ENCODE results near the gene ADCK2.
"Not testable (repeated sequence)": the region's sequence is repeated elsewhere in the genome, so short reads cannot be mapped to it uniquely, and the experiment has no call there.

ADCK2 gene

DNA sequence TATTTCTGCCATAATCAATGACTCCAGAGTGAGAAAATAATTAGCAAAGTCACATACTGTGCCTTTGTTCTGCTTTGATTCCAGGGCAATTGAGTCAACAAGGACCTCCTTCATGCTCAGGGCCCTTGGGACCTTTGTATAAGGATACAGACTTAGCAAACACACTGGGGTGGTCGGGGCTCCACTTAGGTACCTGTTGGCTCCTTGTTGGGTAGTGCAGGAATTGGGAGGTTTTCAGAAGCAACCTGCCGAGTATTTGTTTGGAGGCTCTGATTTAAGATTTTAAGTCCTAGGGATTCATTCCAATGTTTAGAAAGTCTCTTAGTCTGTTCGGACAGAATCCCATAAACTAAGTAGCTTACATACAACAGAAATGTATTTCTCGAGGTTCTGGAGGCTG is 3.0 kb downstream of the ADCK2 start:
- no peak for DNase-seq

- no peak for DNase-seq
Measured at GRCh38 chr7:140676306-140676705, 3.6 kb downstream of the ADCK2 start.

DNA sequence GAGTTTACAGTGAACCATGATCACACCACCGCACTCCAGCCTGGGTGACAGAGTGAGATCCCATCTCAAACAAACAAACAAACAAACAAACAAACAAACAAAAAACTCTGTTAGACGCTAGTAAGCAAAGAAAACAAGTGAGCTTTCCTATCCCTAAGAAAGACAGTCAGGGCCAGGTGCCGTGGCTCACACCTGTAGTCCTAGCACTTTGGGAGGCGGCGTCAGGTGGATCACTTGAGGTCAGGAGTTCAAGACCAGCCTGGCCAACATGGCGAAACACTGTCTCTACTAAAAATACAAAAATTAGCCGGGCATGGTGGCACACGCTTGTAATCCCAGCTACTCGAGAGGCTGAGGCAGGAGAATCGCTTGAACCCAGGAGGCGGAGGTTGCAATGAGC is 4.2 kb downstream of the ADCK2 start:
- not testable (repeated sequence) for DNase-seq

DNA sequence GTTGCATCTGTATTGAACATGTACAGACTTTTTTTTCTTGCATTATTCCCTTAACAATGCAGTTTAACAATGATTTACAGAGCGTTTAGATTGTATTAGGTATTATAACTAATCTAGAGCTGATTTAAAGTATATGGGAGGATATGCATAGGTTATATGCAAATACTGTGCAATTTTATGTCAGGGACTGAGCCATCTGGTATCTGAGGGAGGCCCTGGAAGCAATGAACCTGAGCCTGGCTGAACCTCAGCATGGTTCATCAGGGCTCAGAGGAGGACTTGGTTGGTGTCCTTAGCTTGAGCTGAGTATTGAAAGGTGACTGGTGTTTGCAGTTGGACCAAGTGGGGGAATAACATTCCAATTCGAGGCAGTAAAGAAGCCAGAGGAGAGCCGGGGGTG is 4.8 kb downstream of the ADCK2 start:
- DNase-seq: no peak

- no peak for DNase-seq
Measured at GRCh38 chr7:140678081-140678815, 5.5 kb downstream of the ADCK2 start.

DNA sequence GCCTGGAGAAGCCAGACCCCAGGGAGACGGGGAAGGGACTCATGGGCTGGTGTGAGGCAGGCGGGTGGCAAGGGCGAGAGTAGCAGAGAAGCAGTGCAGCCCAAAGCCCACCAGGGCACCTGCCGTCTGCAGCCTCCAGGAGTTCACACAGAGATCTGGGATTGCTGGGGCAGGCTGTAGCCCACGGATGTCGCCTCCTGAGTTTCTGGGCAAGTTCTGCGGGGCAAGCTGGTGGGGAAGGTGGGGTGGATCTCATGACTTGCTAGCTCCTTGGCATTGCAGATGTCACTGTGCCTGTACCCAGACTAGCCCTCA is 6.0 kb downstream of the ADCK2 start:
- DNase-seq: no peak

- no peak for DNase-seq
Measured at GRCh38 chr7:140679186-140679585, 6.4 kb downstream of the ADCK2 start.

- no peak for DNase-seq
Measured at GRCh38 chr7:140680886-140681285, 8.1 kb downstream of the ADCK2 start.

GRCh38 chr7:140681766-140682165 is 9.0 kb downstream of the ADCK2 start:
- no peak for DNase-seq

DNA sequence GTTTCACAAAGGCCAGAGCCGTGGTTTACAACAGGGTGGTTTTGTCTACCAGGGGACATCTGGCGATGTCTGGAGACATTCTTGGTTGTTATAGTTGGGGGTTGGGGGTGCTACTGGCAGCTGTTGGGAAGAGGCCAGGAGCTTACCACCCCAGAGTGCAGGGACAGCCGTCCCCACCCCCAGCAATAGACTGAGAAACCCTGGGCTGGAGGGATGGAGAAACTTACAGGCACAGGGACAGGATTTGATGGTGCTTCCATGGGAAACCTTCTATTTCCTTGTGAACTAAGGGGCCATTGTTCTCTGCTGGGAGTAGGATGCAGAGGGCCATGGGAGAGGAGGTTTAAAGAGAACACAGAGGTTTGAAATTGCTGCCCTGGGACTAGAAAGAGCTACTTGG is 10.9 kb downstream of the ADCK2 start:
- DNase-seq: no peak

GRCh38 chr7:140684066-140684950 is 11.6 kb downstream of the ADCK2 start:
- DNase-seq: no peak

- DNase-seq: no peak
Measured at GRCh38 chr7:140685407-140686087, 12.8 kb downstream of the ADCK2 start.

DNA sequence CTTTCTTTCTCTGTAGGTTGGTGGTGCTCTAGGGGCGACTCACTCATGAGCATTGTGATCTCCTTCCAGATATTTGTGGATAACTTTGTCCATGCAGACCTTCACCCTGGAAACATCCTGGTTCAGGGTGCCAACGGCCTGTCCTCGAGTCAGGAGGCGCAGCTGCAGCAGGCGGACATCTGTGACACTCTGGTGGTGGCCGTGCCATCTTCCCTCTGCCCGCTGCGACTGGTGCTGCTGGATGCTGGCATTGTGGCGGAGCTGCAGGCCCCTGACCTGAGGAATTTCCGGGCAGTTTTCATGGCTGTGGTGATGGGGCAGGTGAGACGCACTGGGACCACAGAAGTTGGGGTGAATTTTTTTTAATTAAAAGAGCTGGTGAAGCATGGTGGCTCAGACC is 14.2 kb downstream of the ADCK2 start:
- DNase-seq: no peak

DNA sequence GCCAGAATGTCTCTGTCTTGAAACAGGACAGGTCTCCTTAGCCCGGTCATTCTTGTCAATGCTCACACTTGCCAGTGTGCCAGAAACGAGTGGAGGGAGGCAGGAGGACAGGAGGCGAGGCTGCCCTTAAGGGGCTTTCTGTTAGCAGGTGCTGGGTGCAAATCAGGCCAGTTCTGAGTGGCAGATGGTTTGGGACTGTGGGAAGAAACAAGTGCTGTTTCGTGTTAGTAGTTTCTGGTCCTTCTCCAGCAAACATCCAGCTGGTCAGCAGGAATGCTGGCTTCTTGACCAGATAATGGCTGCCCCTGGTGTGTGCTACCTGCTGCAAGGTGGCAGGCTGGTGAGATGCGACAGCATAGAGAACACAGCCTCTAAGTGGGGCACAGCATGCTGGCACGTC is 15.6 kb downstream of the ADCK2 start:
- no peak for DNase-seq

DNA sequence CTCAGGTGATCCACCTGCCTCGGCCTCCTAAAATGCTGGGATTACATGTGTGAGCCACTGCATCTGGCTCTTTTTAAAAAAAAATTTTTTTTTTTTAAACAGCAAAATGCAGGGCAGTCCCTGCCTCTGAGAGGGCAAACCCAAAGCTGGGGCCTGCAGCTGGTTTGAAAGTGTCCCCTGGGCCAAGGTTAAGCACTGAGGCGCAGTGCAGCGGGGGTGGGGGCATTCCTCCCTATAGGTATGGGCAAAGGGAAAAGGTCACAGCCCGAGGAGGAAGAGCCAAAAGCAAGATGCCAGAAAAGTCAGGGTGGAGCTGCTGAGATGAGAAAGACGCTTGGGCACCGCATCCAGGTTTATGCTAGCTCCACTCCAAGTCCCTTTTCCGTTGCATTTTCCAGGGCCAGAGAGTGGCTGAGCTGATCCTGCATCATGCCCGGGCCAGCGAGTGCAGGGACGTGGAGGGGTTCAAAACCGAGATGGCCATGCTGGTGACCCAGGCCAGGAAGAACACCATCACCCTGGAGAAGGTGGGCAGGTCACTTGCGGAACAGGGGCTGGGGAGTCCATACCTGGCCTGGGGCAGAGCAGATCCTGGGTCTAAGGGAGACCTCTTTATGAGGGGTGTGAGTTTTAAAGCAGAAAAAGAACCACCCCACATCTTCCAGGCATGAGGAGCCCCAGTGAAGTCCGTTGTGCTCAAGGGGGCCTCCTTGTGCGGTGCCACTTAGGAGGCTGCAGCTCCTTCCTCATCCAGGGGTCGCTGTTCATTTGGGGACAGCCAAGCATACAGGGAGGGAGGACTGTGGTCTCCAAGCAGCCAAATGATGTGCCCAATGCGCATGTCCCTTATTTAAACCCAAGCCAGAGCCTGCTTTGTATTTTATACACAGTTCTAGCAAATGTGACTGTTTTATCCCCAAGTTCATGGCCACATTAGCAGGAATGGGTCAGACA is 16.7 kb downstream of the ADCK2 start:
- DNase-seq: no peak

DNA sequence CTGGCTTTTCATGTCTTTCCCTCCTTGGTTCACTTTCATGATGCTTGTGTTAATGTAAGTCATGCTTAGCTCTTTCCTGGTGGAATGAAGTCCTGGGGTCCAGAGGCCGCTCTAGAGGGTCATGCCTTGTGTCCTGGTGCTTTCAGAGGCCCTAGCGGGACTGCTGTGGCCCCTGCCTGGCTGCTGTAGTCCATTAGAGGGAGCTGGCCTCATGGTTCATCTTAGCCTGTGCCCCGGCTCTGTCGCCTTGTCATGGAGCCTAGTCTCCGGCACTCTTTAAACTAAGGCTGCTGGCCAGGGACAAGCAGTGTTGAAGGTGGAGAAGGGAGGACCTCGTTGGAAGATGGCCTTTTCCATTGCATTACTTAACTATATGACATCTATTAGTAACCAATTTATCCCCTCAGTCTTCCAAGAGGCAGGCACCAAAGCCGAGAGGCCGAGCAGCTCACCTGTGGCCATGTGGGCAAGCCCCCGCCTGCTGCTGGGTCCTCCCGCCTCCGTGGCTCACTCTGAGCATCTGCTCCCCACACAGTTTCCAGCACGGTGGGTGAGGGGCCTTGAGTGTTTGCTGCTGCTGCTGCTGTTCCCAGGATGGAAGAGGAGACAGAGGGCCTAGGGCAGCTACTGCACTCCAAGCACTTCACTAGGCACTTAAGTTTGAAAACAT is 18.8 kb downstream of the ADCK2 start:
- DNase-seq: no peak

DNA sequence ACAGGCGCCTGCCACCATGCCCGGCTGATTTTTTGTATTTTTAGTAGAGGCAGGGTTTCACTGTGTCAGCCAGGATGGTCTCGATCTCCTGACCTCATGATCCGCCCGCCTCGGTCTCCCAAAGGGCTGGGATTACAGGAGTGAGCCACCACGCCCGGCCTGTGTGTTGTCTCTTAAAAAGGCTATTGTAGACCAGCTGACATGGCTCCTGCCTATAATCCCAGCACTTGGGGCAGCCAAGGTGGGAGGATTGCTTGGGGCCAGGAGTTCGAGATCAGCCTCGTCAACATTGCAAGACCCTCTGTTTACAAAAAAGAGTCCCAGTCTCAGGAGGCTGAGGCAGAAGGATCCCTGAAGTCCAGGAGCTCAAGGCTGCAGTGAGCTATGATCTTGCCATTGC is 21.1 kb downstream of the ADCK2 start:
- not testable (repeated sequence) for DNase-seq

DNA sequence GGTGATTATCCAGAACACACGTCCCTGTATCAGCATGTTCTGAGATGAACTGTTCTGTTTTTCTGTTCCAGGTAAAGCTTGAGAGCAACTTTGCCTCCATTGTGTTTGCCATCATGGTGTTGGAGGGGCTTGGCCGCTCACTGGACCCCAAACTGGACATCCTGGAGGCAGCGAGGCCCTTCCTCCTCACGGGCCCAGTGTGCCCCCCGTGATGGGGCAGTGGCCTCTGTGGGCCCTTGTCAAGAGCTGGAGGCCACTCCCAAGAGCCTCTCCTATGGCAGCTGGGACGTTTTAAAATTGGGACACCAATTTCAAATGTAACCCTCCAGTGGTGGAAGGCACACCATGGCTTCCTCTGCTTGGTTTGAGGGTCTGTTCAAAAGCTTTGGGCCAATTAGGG is 21.8 kb downstream of the ADCK2 start:
- DNase-seq: no peak

DNA sequence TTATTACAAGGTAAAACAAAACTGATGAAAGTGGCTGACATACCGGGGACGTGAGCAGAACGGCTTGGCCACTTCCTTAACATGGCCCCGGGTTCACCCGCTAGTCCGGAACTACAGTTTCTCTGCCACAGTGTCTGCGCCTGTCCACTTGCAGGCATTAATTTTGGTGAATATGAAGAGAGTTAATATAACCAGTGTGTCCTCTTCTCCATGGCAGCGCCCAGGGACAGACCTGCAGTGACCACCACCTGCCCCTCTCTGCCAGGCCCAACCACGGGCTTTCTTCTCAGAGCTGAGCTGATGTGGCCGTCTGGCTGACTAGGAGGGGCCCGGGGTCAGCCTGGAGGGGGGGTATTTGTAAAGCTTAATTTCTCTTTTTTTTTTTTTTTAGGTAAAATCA is 22.6 kb downstream of the ADCK2 start:
- DNase-seq: no peak

DNA sequence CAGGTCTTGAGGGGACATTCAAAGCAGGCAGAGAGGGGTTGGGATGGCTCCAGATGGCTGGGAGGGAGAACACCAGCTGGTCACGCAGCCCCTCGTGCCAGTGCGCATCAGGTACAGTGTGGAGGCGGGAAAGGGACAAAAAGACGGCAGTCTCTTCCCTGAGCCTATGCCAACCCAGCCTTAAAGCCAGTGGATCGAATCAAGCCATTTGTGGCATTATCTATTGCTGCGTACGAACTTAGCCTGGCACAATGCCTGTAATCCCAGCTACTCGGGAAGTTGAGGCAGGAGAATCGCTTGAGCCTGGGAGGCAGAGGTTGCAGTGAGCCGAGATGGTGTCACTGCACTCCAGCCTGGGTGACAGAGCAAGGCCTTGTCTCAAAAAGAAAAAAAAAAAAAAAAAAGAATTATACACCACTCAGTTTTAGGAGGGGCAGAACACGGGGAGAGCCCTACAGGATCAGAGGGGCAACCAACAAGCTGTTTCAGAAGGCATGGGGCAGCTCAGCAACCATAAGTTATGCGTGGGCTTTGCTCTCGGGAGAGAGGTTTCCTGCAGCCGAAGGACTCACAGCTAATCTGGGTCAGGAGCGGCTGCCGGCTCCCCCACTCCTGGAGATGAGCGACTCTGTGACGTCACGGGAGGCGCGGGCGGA is 23.4 kb downstream of the ADCK2 start:
- DNase-seq: no peak

GRCh38 chr7:140696680-140697446 is 24.1 kb downstream of the ADCK2 start, which contains the start of gene NDUFB2:
Gene NDUFB2 (plus strand): TSS chr7:140696708. CDS start chr7:140696745, 37 bp downstream.
- peak; percentile 63 for DNase-seq

Data from GF-D8 (cell line).